ENCODE results near the gene KCNJ6.
A peak's percentile ranks its signal among the peaks of the same experiment; 100 is the strongest.
"Not testable (repeated sequence)": the region's sequence is repeated elsewhere in the genome, so short reads cannot be mapped to it uniquely, and the experiment has no call there.

Gene KCNJ6

DNA sequence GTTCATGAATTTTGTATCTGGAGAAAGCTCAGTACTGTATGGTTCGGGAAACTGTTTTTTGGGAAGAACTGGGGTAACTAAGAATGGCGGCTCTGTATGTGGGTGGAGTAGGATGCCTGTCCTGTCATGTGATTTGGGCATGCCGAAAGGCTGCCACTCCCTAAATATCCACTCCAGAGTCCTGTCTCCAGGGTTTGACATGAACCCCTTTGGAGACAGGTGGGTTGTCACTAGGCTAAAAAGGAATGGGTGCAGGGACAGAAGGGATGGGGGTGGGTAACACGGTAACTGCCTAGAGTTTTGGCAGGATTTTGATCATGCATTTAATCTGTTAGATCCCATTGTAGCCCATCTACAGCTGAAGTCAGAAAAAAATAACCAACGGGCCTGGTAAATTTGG lies 150.1 kb downstream of the KCNJ6 start:
- no peak for DNase-seq

DNA sequence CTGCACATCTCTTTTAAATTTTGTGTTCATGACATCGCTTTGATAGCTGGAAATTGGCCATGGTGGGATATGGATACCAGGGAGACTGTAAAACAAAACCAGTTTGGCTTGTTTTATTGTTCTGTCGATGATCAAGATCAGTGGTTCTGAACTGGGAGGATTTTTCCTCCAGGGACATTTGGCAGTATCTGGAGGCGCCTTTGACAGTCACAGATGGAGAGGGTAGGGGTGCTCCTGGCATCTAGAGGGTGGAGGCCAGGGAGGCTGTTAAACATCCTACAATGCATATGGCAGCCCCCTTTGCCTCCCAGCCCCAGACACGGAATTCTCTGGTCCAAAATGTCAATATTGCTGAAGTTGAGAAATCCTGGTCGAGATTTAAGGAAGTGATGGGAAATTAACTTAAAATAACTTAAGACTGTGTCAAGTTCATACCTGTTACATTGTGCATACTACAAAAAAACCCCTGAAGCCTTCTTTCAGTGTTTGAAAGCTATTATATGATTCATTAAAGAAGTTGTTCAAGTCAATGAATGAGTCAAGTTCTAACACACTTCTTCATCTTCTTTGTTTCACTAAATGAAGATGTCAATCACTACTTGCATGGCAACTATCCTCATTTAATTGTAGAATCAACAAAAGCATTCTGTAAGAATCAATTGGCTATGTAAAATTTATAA lies 150.9 kb downstream of the KCNJ6 start:
- DNase-seq: no peak

DNA sequence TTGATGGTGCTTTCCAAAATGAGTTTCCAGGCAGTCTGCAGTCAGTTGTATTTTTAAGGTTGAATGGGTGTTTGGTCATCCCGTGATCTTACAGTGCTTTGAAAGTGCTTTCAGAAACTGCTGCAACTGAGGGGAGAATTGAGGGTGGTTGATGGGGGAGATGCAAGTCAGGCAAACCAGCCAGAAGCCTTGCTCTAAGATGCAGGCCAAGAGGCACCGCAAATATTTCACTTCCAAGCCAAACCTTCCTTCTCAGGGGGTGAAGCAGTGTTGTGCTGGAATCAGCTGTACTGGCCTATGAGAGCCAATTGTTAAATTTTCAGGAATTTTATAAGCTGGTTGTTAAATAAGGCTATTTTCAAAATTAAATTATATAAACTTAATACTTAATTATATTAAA lies 151.6 kb downstream of the KCNJ6 start:
- no peak for DNase-seq

DNA sequence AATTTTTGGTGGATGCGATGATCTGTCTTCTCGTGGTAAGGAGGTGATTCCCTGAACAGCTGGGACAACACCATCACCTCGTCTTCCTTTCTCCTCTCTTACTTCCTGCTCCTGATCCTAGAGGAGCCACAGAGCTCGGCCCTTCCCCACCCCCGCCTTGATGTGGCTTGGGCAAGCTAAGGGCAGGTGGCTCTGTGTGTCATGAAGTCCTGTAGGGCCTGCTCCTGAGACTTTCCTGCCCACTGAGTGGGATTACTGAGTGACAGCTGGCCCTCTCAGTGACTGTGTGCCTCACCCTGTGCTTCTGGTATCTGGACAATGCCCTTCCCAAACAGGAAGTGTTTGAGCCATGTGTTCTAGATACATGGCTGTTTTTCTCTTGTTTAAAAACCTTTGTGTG lies 153.0 kb downstream of the KCNJ6 start:
- no peak for DNase-seq

DNA sequence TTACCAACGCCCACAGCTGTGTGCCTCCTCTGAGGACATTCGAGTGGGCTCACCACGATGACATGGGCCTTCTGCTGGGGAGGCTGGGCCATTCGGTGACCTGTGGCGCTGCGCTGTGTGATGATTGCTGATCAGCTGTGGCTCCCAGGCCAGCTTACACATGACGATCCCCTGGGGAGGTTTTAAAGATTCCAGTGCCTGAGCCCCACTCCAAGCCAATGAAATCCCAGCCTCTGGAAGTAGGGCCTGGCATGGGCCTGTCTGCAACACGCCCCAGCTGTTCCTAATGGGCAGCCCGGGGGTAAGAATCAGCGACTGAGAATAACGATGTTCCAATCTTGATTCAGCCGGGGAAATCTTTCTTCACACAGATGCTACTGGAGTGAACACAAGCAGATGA lies 153.7 kb downstream of the KCNJ6 start:
- no peak for DNase-seq

DNA sequence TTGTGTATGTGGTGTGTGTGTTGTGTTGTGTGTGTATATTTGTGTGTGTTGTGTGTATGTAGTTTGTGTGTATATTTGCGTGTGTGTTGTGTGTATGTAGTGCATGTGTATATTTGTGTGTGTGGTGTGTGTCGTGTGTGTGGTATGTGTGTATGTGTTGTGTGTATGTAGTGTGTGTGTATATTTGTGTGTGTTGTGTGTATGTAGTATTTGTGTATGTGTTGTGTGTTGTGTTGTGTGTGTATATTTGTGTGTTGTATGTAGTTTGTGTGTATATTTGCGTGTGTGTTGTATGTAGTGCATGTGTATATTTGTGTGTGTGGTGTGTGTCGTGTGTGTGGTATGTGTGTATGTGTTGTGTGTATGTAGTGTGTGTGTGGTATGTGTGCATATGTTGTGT lies 154.9 kb downstream of the KCNJ6 start:
- not testable (repeated sequence) for DNase-seq

DNA sequence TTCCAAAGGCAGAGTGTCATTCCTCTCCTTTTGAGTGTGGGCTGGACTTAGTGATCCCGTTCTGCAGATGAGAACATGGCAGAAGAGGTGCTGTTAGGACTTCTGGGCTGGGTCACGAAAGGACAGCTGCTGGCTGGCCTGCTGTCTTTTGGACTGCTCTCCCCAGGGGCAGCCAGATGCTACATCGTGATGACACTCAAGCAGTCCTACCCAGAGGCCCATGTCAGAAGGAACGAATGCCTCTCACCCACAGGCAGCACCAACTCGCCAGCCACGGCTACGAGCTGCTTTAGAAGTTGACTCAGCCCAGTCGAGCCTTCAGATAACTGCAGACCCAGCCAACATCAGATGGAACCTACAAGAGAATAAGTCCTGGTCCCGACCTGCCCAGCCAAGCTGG lies 156.5 kb downstream of the KCNJ6 start:
- no peak for DNase-seq

DNA sequence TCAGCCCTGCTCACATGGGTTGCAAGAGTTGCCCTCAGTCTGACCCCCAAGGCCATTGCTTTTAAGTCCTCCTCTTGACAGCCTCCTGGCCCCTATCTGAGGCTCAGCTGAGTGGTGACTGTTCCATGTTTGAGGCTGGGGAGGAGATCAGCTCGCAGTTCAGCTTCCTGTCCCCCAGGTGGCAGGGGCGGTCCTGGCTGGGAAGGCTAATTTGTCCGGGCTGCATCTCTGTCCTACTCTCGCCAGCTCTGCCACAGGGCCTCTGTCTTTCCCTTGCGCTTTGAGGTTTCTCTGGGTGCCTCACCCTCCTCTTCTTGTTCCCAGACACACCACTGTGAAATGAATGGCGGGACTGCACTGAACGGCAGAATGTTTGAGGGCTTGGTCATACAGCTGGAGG lies 157.3 kb downstream of the KCNJ6 start:
- peak; percentile 11 to 30 for DNase-seq

DNA sequence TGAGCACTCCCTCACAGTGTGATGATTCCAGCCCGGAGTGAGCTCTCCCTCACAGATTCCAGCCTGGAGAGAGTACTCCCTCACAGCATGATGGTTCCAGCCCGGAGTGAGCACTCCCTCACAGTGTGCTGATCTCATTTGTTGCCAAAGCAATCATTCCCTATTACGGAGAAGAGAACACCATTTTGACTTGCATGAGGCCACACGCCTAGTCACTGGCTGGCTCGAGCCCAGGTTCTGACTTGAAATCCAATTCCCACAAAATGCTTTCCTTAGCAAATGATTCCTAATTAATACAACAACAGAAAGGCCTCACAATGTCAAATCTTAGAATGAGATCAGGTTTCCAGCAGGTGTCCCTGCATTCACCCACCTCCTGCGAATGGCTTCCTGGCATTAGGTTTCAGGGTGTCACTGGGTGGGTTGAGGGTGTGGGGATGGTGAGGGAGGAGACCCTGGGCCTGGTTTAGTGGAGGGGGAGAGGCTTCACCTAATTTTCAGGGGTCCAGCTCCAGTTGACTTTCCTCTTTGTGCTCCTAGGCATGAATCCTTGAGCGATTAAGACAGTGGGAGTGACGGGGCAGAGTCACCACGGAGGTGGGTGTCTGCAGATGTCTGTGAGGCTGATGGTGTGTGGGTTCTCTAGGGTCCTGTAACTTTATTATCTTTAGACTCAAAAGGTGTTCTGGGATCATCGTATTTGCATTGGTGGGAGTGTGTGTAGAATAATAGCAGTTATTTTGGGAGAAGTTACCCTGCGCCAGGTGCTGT lies 158.5 kb downstream of the KCNJ6 start:
- no peak for DNase-seq

DNA sequence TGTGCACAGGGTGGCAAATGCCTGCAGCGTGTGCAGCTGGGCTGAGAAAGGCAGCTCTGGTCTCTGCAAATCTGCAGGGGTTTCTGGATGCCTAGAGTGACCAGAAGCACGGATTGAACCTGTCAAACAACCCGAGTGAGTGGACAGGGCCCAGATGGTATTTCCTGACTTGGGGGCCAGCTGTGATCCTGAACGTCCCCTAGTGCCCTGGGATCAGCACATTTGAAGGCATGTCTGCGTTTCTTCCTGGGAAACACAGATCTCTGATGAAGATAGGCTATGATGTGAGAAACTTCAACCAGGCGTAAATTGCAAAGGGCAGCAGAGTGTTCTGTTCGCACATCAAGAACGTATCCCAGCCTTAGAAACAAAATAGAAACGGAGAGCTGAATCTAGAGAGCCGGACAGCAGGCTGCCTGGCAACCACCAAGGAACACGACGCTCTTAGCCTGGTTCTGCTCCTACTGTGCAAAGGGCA lies 163.1 kb downstream of the KCNJ6 start:
- no peak for DNase-seq

DNA sequence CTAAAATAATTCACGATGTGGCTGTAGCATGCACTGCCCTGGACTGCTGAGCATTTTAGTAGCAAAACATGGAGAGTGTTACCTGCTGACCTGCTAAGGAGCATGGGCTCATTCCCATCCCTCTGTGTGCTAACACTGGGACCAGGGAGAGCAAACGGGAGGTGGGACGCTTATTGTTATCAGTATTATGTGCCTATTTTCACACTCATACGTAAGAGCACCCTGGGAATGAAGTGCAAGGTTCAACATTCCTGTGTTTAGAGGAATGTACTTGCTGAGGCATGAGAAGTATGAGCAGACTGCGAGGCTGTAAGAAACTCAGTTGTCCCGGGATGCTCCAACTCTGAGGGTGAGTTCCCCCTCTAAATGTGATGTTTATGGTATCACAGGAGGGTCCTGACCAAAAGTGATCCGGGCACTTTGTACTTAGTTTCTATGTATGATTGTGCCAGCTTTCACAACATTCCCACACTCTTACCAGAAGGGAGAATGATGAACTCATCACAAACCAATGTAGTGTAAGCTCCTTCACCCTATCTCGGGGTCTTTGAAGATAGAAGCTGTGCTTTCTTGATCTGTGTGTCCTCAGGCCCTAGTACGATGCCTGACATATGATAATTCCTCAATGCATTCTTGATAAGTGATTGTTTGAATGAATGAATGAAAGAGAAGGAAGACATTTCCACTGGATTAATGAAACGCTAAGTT lies 164.8 kb downstream of the KCNJ6 start:
- no peak for DNase-seq

DNA sequence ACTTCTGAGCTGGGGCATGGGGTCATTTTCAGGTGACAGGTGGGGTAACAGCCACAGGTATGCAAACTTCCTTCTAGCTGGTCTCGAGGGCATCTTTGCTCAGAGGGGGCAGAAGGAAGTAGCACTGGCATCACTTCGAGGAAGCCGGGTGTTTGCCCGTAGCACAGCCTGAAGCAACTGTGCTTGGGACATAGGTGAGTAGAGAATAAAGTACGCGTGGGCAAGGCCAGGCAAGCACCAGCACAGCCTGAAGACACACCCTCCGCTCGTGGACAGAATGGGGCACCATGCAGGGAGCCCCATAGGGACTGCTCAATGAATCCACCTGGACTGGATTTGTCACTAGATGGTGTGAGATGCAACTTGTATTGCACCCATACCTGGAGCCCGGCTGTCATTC lies 167.1 kb downstream of the KCNJ6 start:
- no peak for DNase-seq

DNA sequence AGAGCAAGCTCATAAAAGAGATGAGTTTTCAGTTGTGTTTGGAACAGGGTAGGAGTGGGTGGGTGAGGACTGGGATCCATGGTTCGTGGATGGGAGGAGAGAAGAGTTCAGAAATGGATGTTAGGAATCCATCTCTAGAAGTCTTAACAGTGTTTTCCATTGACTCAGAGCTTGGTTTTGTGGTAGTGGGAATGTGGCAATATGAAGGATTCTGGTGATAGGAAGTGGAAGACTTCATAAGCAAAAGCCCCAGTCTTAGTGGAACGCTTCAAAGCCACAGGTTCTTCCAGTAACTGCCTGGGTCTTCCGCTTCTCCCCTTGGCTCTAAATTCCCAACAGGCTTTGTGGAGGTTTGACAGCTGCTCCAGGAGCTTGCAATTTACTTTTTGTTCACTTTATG lies 167.9 kb downstream of the KCNJ6 start:
- DNase-seq: no peak

DNA sequence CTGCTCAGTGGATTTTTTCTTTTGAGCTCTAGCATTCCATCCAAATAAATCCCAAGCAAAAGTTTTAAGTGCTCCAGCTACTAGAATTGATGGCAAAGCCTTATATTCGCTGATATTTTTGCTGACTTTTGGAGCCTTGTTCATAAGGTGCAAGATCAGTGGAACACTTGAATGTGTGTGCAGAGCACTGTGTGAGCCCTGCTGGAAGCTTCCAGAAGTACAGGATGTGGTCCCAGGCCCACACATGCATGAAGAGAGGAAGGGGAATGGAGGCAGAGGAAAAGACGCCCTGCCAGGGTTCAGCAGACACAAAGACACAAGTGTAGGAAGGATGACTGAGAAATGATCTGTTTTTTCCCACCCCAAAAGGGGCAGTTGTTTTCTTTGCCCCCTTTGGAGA lies 169.4 kb downstream of the KCNJ6 start:
- no peak for DNase-seq

DNA sequence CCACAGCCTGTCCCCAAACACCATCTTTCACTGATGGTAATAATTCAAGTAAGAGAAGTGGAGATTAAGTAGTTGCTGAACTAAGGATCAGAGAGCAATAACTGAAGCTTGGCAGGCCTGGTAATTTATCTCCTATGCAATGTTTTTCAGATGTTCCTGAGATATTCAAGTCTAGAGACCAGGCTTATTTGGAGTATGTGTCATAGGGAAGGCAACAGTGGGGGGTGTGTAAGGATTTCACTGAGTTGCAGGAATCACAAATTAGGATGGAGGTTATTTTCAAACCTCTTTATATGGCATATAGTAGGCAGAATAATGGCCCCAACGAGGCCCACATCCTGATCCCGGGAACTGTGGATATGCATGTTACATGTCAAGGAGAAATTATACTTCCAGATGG lies 171.7 kb downstream of the KCNJ6 start:
- DNase-seq: no peak

DNA sequence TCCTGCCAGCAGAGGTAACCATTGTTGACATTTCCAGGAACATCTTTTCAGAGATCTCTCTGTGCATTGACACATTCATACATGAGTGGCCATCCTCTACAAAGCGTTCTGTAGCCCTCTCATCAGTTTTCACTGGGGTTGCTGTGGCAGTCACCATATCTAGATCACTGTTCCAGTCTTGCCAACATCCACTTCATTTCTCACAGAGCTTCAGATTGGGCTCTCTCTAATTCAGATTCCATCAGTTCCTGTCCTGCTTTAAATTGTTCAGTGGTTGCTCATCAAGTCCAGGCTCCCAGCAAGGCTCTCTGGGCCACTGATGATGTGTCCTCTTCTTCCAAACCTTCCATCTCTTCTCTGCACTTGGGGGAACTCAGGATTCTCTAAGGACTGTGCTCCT lies 173.7 kb downstream of the KCNJ6 start:
- DNase-seq: no peak

DNA sequence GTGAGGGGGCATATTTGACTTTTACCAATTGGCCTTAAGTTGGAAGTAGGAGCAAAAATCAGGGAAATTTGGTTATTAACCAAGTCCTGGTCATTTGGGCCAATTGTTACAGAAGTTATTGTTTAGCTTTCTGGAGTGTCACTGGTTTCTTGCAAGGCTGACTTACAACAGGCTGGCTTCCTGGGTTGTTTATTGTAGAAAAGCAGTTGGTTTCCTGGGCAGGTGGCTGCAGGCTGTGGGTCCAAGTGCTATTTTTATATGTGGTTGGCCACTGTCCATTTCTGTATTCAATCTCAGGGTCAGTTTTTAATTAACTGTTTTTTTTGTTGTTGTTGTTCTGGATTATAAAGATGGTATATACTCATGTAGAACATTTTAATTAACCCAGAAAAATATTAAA lies 174.1 kb downstream of the KCNJ6 start:
- DNase-seq: no peak

DNA sequence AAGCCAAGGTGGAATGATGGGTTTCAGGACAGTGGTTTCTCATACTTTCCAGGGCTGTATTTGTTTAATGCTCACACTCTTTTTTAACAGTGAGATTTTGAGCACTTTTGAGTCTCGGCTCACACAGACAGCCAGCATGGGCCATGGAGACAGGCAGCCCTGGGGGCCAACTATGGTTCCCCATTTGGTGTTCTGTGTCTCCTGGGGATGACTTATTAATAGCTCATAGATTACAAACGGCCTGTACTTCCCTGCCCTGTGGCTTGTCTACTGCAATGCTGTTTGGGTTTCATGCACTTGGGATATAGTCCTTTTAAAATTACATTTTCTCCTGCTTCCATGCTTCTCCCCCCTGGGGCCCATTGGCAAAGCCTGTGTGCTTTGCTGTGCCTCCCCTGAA lies 178.3 kb downstream of the KCNJ6 start:
- no peak for DNase-seq

DNA sequence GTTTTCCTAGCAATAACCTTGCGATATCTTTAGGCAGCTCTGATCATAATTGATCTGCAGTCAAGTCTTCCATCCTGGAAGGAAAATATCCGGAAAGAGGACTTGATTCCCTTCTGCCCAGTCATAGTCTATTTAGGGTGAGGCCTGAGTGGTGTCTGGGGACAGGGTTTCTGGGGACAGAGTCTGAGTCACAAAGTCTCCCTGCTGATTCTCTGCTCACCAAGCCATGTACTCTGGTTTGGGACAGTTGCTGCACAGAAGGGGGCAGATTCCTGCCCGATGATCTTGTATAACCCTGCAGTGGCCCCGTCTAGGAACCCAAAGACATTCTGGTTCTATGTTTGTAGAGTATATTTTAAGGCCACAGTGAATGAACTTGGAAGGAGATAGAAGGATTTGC lies 178.8 kb downstream of the KCNJ6 start:
- no peak for DNase-seq

DNA sequence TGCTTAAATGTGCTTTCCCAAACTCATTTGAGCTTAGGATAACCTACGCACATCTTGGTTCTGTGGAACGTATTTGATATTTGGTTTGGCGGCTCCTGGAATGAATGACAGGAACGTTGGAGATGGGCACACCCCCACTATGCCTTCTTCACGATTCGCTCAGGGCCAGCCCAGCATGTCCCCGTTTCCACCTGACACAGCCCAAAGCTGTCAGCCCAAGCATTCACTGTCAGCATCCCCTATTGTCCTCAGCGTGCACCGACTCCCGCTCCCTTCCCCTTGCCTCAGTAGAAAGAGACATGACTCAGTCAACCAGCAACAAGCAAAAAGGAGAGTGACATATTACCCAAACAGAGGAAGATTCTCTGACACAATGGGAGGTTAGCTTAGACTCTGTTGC lies 181.4 kb downstream of the KCNJ6 start:
- DNase-seq: no peak

DNA sequence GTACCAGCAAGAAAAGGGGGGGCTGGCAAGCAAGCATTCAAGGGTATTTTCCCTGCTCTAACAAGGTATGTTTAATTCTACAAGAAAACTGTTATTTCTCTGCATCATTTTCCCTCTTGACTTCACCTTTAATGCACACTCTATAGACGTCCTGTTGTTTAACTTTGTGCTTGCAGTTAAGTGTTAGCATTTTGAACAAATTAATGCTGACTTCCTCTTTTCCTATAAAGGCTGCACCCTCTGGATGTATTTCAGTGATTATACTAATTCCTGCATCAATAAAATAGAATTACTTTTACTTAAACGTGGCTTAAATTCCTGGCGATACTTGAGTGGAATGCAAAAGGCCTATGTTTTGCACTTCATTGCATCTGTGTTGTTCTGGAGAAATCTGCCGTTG lies 183.3 kb downstream of the KCNJ6 start:
- DNase-seq: no peak

DNA sequence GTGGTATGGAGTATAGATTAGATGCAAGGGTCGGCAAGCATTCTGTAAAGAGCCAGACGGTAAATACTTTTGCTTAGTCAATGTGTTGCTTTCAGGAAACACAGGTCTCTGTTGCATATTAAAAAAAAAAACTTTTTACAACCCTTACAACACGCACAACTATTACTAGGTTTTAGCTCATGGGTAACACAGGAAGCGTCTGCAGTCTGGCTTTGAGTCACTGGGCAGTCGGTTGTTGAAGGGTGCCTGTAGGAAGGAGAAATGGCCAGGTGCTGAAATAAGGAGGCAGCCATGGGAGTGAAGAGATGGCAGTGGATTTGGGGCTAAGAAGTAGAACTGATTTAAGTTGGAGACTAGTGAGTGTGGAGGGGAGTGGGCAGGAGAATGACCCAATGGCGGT lies 192.1 kb downstream of the KCNJ6 start:
- no peak for DNase-seq

DNA sequence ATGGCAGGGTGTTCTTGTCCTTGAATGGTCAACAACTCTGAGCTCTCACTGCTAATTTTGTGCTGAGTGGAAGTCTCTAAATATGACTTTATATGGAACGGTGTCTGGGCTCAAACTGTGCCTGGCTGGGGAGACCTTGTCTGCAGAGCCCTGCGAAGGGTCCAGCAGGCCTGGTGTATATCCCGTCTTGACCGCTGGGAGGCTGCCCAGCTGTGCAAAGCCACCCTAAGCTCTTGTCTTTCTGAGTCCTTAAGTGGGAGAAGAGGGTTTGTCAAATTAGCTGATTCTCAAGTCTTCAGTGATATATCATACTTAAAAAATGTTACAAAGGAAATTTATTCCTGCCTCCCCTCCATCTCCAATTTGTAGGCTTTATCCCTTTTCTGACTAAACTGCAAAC lies 198.7 kb downstream of the KCNJ6 start:
- DNase-seq: no peak

DNA sequence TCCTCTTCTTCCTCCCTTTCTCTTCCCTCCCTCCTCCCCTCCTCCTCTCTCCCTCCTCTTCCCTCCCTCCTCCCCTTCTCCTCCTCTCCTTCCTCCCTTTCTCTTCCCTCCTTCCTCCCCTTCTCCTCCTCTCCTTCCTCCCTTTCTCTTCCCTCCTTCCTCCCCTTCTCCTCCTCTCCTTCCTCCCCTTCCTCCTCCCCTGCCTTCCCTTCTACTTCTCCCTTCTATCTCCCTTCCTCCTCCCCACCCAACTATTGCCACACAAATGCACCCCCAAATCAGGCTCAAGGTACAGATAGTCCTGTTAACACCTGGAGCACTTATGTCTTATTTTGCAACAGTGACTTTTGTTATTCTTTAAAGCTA lies 203.7 kb downstream of the KCNJ6 start:
- DNase-seq: not testable (repeated sequence)

Measured in NCI-H1930 (cell line).